GM18520 (cell line): ENCODE results near the gene PHYHIPL.

ENCODE experiments used
- ATAC-seq: cut with Tn5 transposase; IDR thresholded peaks from one replicate; pipeline ENCODE4 v1.9.1; 2021; ENCODE audit not compliant: unreplicated experiment

PHYHIPL gene

GRCh38 chr10:59289853-59290252 is 113.4 kb downstream of the PHYHIPL start:
- no peak for ATAC-seq

- no peak for ATAC-seq
Observed at GRCh38 chr10:59290448-59290847, 114.0 kb downstream of the PHYHIPL start.
